Measurements from ENCODE around the gene NPSR1.

NPSR1 gene

GRCh38 chr7:34761627-34762026 is 103.6 kb downstream of the NPSR1 start:
- DNase-seq (ENCODE audit: low read depth): no peak
- H3K4me3 ChIP-seq (ENCODE audit: low read length): no peak overlapping the region
- TF ChIP-seq, protein P1, sequence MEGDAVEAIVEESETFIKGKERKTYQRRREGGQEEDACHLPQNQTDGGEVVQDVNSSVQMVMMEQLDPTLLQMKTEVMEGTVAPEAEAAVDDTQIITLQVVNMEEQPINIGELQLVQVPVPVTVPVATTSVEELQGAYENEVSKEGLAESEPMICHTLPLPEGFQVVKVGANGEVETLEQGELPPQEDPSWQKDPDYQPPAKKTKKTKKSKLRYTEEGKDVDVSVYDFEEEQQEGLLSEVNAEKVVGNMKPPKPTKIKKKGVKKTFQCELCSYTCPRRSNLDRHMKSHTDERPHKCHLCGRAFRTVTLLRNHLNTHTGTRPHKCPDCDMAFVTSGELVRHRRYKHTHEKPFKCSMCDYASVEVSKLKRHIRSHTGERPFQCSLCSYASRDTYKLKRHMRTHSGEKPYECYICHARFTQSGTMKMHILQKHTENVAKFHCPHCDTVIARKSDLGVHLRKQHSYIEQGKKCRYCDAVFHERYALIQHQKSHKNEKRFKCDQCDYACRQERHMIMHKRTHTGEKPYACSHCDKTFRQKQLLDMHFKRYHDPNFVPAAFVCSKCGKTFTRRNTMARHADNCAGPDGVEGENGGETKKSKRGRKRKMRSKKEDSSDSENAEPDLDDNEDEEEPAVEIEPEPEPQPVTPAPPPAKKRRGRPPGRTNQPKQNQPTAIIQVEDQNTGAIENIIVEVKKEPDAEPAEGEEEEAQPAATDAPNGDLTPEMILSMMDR (conservative IDR thresholded peaks at IDR 0.05; ENCODE audit: low read depth, low read length): no peak

DNA sequence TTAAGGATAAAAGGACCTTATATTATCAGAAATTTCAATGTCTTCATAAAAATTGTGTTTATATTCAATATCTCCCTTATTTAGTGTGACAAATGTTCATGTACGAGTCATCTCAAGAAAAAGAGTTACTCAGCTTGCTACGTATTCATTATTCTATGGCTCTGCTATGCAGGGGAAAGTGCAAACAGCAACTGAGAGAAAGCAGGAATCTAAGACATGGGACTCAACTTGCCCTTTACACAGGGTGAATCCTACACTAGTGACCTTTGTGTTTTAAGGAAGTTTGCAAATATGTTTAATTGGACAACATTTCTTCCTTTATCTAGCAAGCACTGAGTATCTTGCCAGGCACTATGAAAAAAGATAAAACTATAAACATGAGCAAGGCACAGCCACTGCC is 104.7 kb downstream of the NPSR1 start:
- no peak for DNase-seq (ENCODE audit: low read depth)
- no peak overlapping the region for H3K4me3 ChIP-seq (ENCODE audit: low read length)
- TF ChIP-seq, protein P1 (conservative IDR thresholded peaks at IDR 0.05; ENCODE audit: low read depth, low read length): no peak

DNA sequence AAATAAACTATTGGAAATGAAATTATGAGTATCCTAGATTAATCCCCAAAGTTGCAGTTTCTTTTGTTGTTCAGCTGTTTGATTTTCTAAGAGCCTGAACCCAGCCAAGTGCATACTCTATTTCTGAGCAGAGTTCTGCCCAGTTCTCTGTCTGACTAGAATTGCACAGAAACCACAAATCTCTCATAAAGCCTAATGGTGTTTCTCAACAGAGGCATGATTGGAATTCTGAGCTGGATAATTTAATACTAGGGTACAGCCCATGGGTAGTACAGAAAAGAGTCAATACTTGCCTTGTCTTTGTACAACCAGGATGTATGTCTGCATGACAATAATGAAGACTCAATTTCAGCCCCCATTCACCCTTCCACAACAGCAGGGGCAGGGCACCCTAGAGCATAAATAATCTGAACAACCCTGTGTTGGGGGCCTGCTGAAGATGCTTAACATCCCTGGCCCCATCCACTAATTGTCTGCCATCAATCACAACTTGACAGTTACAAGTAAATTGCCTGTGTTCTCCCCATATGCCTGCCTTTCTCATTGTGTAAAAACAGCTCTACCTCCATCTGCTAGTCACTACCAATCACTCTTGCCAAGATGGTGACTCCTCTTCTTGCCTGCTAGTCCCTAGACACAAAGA is 114.4 kb downstream of the NPSR1 start:
- TF ChIP-seq, protein P1 (conservative IDR thresholded peaks at IDR 0.05; ENCODE audit: low read depth, low read length): no peak
- no peak overlapping the region for H3K4me3 ChIP-seq (ENCODE audit: low read length)
- no peak for DNase-seq (ENCODE audit: low read depth)

- no peak for DNase-seq (ENCODE audit: low read depth)
- H3K4me3 ChIP-seq (ENCODE audit: low read length): no peak overlapping the region
- TF ChIP-seq, protein P1 (conservative IDR thresholded peaks at IDR 0.05; ENCODE audit: low read depth, low read length): no peak
Observed at GRCh38 chr7:34776748-34777358, 118.8 kb downstream of the NPSR1 start.

- no peak for DNase-seq (ENCODE audit: low read depth)
- H3K4me3 ChIP-seq (ENCODE audit: low read length): no peak overlapping the region
- TF ChIP-seq, protein P1 (conservative IDR thresholded peaks at IDR 0.05; ENCODE audit: low read depth, low read length): no peak
Observed at GRCh38 chr7:34780546-34780945, 122.5 kb downstream of the NPSR1 start.

DNA sequence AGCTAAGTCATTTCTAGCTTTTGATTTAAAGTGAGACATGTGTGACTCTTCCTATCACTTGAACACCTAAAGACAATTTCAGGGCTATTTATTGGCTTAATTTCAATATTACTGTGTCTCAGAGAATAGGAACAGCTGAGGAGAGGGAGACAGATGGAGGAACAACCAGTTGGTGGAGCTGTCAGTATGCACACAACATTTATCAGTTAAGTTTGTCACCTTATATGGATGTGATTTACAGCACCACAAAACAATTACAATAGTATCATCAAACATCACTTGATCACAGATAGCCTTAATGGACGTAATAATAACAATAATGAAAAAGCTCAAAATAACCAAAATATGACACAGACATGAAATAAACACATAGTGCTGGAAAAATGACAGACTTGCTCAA is 129.6 kb downstream of the NPSR1 start:
- TF ChIP-seq, protein P1 (conservative IDR thresholded peaks at IDR 0.05; ENCODE audit: low read depth, low read length): no peak
- no peak for DNase-seq (ENCODE audit: low read depth)
- H3K4me3 ChIP-seq (ENCODE audit: low read length): no peak overlapping the region

- no peak overlapping the region for H3K4me3 ChIP-seq (ENCODE audit: low read length)
Observed at GRCh38 chr7:34806831-34807230, 148.8 kb downstream of the NPSR1 start.

More at GRCh38 chr7:34806831-34807230, 148.8 kb downstream of the NPSR1 start:
- DNase-seq (ENCODE audit: low read depth): no peak
- TF ChIP-seq, protein P1 (conservative IDR thresholded peaks at IDR 0.05; ENCODE audit: low read depth, low read length): no peak

All from retinal pigment epithelial cell (primary cell).